Measurements from ENCODE around the gene SND1.

Gene SND1

DNA sequence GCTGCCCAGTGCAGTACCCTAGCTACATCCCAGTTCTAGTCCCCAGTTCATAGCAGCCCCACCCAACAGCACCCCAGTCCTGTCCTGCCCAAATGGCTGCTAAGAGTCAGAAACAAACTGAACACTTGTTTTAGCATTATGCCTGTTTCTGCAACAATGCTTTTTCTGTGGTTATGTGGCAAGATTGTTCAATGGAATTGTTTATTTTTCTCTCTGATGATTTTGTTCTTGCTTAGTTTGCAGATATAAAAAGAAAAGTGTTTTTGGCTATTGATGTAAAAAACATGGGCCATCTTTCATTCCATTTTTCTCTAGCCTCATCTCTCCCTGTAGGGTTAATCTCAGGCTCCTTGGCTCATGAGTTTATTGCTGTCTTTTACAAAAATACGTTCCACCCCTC lies 336.8 kb downstream of the SND1 start:
- TF ChIP-seq Cebpa-rat (IDR thresholded peaks at IDR 0.05) = no peak
- H3K27ac ChIP-seq = no peak overlapping the region
- peaks cover 0 to 39% (median 11%) of the 10 kb centered on the region in 11 experiments; a peak in 11 of 22 replicates for H4K20me1 ChIP-seq

DNA sequence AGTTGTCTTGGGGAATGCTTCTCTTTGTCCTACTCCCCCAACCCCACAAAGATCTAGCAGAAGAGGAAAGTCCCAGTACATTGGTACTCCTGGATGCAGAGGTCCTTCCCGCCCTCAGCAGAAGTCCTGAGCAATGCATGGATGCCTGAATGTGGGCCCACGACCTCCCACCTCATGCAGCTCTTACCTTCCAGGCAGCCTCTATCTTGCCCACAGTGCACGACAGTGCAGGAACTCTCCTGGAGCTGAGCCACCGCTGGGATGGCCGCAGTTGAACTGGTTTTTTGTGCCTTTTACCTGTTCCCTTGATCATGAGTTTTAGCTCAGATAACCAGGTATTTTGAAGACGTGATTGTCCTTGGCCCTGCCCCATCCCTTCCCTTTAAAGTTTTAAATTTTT lies 341.3 kb downstream of the SND1 start:
- no peak overlapping the region for H3K9ac ChIP-seq
- TF ChIP-seq Cebpa-rat (IDR thresholded peaks at IDR 0.05) = no peak
- H3K27ac ChIP-seq = no peak overlapping the region
- peaks cover 66 to 100% (median 84%) of the 10 kb centered on the region in 11 experiments for H3K36me3 ChIP-seq
- H3K4me3 ChIP-seq = no peak overlapping the region
- H3K4me2 ChIP-seq = no peak overlapping the region
- peaks cover 0 to 12% (median 0%) of the 10 kb centered on the region in 10 experiments; a peak in 3 of 20 replicates for H3K4me1 ChIP-seq
- H3K9me3 ChIP-seq (replicated peaks in 1 of 11) = no peaks in the 10 kb centered on the region
- H4K20me1 ChIP-seq = peaks cover 0 to 54% (median 19%) of the 10 kb centered on the region in 11 experiments; a peak in 13 of 22 replicates
- H3K27me3 ChIP-seq = no peaks in the 10 kb centered on the region

More for the DNA sequence above, 336.8 kb downstream of the SND1 start:
- H3K27me3 ChIP-seq = no peaks in the 10 kb centered on the region
- peaks cover 41 to 99% (median 67%) of the 10 kb centered on the region in 11 experiments for H3K36me3 ChIP-seq
- no peaks in the 10 kb centered on the region for H3K9me3 ChIP-seq (replicated peaks in 1 of 11)
- H3K4me2 ChIP-seq = no peak overlapping the region
- 0 out of 20 replicates have a peak, but pooled peaks cover 0 to 4% (median 0%) of the 10 kb centered on the region in 10 experiments for H3K4me1 ChIP-seq
- no peak overlapping the region for H3K9ac ChIP-seq
- H3K4me3 ChIP-seq = no peak overlapping the region

DNA sequence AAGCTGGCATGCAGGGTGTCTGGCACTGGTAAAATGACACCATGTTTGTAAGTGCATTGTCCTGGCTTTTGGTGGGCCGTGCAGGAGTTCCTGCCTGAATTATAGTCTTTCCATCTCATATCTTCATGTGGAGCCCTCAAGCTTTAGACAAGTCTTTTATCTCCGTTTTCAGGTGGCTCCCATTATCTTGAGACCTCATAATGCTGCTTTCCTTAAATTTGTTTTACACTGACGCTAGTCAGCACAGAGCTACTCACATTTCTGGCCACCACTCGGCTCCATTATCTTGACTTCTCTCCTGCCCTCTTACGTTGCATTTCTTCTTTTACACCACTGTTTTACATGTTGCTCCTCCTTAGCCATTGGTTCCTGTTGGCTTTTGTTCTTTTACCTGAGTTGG lies 342.0 kb downstream of the SND1 start:
- H3K27ac ChIP-seq = no peak overlapping the region
- H3K4me2 ChIP-seq = no peak overlapping the region
- no peaks in the 10 kb centered on the region for H3K27me3 ChIP-seq
- no peak for TF ChIP-seq Cebpa-rat (IDR thresholded peaks at IDR 0.05)
- peaks cover 0 to 10% (median 2%) of the 10 kb centered on the region in 10 experiments; a peak in 3 of 20 replicates for H3K4me1 ChIP-seq
- H3K36me3 ChIP-seq = peaks cover 73 to 100% (median 90%) of the 10 kb centered on the region in 11 experiments
- H3K9ac ChIP-seq = no peak overlapping the region
- no peaks in the 10 kb centered on the region for H3K9me3 ChIP-seq (replicated peaks in 1 of 11)
- H3K4me3 ChIP-seq = no peak overlapping the region
- H4K20me1 ChIP-seq = peaks cover 0 to 61% (median 18%) of the 10 kb centered on the region in 11 experiments; a peak in 14 of 22 replicates

DNA sequence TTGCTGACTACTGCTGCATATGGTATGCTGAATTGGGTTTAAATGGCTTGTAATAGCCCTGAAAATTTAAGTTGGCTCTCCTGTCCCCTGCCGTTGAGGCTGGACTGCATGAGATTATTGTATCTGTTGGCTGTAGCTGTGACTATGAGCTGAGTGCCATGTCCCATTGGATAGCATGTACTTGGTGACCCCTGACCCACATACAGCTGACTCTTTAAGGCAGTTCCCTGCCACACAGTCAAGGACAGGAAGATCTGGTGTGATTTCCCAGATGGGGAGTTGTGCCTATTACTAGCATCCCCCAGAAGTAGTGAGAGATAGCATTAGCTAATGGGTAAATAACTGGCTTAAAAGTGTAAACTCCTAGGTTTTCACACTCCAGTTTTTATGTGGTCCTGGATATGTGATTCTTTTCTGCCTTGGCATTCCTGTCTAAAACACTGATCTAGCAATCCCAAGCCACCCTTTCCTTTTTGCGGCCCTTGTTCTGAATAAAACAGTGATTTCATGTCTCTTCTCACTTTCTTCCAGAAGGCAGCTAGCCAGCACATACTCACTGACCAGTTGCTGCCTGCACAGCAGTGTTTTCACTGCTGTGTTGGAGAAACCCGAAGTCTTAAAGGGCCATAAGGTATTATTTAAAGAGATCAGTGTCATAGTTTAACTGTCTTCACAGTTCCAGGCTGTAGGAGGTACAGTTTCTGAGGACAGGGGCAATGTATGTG lies 343.3 kb downstream of the SND1 start:
- no peak for TF ChIP-seq Cebpa-rat (IDR thresholded peaks at IDR 0.05)
- Histone ChIP-seq H3K27ac (no peak overlapping the region), H3K9me3 (replicated peaks in 1 of 11) (no peaks in the 10 kb centered on the region), H3K9ac (no peak overlapping the region), H3K27me3 (no peaks in the 10 kb centered on the region), H4K20me1 (peaks cover 0 to 65% (median 18%) of the 10 kb centered on the region in 11 experiments; a peak in 15 of 22 replicates), H3K36me3 (peaks cover 77 to 100% (median 95%) of the 10 kb centered on the region in 11 experiments), H3K4me2 (no peak overlapping the region), H3K4me1 (peaks cover 0 to 22% (median 7%) of the 10 kb centered on the region in 10 experiments; a peak in 9 of 20 replicates), H3K4me3 (no peak overlapping the region)

DNA sequence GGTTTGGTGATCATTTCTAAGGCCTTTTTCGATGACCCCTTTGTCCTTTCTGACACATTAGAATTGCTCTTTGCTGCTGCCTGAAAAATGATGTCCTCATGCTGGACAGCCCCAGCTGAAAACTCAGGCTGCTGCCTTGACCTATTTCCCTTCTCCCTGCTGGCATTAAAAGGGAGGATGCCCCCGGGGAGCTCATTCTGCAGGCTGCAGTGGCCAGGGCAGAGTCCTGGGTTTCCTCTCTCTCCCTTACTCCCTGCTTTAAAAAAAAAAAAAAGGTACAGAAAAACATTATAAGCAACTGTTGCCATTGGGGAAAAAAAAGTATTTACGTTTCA lies 343.9 kb downstream of the SND1 start:
- H3K36me3 ChIP-seq = peaks cover 72 to 100% (median 95%) of the 10 kb centered on the region in 11 experiments
- H3K27ac ChIP-seq = no peak overlapping the region
- no peak for TF ChIP-seq Cebpa-rat (IDR thresholded peaks at IDR 0.05)
- peaks cover 0 to 27% (median 11%) of the 10 kb centered on the region in 10 experiments; a peak in 11 of 20 replicates for H3K4me1 ChIP-seq
- peaks cover 0 to 65% (median 18%) of the 10 kb centered on the region in 11 experiments; a peak in 15 of 22 replicates for H4K20me1 ChIP-seq
- no peak overlapping the region for H3K4me3 ChIP-seq
- H3K9me3 ChIP-seq (replicated peaks in 1 of 11) = no peaks in the 10 kb centered on the region
- H3K9ac ChIP-seq = no peak overlapping the region
- no peak overlapping the region for H3K4me2 ChIP-seq
- no peaks in the 10 kb centered on the region for H3K27me3 ChIP-seq

DNA sequence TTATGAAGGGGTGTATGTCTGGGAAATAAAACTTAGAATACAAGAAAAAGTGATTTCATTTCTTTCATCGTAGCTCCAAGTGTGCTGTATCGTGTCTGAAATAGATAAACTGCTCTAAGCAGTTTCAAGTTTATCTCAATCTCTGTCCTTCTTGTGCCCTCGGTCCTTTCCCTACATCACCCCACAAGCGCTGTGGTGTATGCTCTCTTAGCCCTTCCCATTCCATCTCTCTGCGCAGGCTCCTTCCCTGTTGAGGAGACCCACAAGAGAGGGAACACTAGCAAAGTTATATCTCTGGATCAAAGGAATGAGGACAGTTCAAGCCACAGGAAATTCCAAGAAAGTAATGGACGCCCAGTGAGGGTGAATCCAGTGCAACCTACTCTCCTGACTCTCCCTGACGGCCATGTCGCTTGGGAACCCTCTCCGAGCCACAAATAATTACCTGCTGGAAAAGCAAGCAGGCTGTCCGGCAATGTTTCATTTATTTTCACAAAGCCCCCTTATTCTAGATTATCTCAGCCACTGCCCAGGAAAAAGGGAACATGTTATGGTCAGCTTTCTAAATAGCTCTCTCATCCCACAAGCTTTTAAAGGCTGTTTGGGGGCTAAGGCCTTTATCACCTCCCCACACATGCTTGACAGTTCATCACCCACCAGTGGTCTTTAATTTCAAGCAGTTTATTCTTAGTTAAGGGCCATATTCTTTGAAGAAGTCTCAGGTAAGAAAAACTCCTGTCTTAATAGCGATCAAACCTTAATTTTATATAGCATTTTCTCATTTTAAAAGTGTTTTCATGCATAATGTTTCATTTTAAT lies 344.5 kb downstream of the SND1 start:
- Histone ChIP-seq H3K27ac (no peak overlapping the region), H3K27me3 (no peaks in the 10 kb centered on the region), H3K4me1 (peaks cover 0 to 28% (median 13%) of the 10 kb centered on the region in 10 experiments; a peak in 11 of 20 replicates), H3K9me3 (replicated peaks in 1 of 11) (no peaks in the 10 kb centered on the region), H3K4me3 (no peak overlapping the region), H3K9ac (no peak overlapping the region), H4K20me1 (peaks cover 0 to 62% (median 18%) of the 10 kb centered on the region in 11 experiments; a peak in 15 of 22 replicates), H3K4me2 (no peak overlapping the region), H3K36me3 (peaks cover 66 to 100% (median 95%) of the 10 kb centered on the region in 11 experiments)
- TF ChIP-seq Cebpa-rat (IDR thresholded peaks at IDR 0.05) = no peak

DNA sequence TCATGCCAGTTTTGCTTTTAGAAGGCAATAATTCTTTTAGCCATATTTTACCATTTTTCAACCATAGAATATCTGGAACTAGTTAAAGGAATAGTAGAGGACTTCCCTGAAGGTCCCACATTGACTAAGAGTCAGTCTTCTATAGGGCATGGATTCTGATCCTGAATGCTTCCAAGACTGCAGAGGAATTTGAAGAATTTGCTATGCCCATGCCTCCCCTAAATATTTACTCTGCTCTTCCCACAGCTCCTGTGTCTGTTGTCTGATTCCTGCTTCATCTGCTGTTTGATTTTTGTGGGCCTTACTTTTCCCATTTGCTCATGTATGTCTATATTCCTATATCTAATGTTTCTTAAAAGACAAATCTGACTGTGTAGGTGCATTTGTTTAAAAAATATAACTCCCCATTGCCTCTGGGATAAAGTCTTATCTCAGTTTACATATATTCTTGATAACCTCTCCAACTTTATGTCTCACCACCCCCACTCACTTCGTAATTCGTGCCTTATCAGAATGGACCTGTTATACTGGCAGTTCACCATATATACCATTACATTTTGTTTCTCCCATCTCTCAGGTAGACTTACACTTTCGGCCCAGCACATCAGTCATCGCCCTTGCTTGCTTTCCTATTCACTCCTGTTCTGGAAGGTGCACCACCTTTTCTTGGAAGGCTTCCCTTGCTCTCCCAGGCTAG lies 345.4 kb downstream of the SND1 start:
- no peaks in the 10 kb centered on the region for H3K9me3 ChIP-seq (replicated peaks in 1 of 11)
- H3K4me3 ChIP-seq = no peak overlapping the region
- H3K36me3 ChIP-seq = peaks cover 57 to 100% (median 95%) of the 10 kb centered on the region in 11 experiments
- H3K4me1 ChIP-seq = peaks cover under 1 to 36% (median 13%) of the 10 kb centered on the region in 10 experiments; a peak in 13 of 20 replicates
- no peak overlapping the region for H3K27ac ChIP-seq
- TF ChIP-seq Cebpa-rat (IDR thresholded peaks at IDR 0.05) = no peak
- H4K20me1 ChIP-seq = peaks cover 0 to 67% (median 18%) of the 10 kb centered on the region in 11 experiments; a peak in 15 of 22 replicates
- no peak overlapping the region for H3K9ac ChIP-seq
- no peak overlapping the region for H3K4me2 ChIP-seq
- H3K27me3 ChIP-seq = no peaks in the 10 kb centered on the region

DNA sequence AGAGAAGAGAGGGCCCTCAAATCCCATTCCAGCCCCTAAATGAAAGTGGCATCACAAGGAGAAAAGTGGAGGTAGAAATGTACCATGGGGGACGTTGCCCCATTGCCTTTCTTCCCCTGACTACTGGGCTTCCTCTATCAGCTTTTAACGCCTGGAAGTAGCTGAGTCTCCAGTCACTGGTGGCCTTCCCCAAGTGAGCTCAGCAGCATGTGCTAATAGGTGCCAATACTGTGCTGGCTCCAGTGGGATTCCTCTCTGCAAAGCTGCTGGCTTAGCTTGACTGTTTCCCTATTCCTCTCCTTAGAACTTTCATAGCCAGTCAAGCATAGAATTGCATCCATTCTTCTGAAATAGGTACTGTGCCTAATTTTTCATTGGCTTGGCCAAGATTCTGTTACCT lies 346.7 kb downstream of the SND1 start:
- H3K4me1 ChIP-seq = peaks cover 13 to 49% (median 25%) of the 10 kb centered on the region in 10 experiments
- H3K27ac ChIP-seq = no peak overlapping the region
- H3K27me3 ChIP-seq = no peaks in the 10 kb centered on the region
- peaks cover 0 to 80% (median 22%) of the 10 kb centered on the region in 11 experiments; a peak in 14 of 22 replicates for H4K20me1 ChIP-seq
- H3K9me3 ChIP-seq (replicated peaks in 1 of 11) = no peaks in the 10 kb centered on the region
- peak overlapping the region in 2 of 11 experiments; percentile 13; a peak in 2 of 22 replicates for H3K4me2 ChIP-seq
- no peak for TF ChIP-seq Cebpa-rat (IDR thresholded peaks at IDR 0.05)
- H3K36me3 ChIP-seq = peaks cover 44 to 100% (median 83%) of the 10 kb centered on the region in 11 experiments
- H3K9ac ChIP-seq = no peak overlapping the region
- H3K4me3 ChIP-seq = no peak overlapping the region
